ENCODE results near the gene ABCA12. TPM values are rescaled to one million over a fixed set of nuclear protein-coding genes. Genes with fewer than 3 reads are reported as not detected.

Gene ABCA12
- total and polyA plus RNA-seq, 8 donors = 0.03 to 0.58 (median 0.15) TPM

DNA sequence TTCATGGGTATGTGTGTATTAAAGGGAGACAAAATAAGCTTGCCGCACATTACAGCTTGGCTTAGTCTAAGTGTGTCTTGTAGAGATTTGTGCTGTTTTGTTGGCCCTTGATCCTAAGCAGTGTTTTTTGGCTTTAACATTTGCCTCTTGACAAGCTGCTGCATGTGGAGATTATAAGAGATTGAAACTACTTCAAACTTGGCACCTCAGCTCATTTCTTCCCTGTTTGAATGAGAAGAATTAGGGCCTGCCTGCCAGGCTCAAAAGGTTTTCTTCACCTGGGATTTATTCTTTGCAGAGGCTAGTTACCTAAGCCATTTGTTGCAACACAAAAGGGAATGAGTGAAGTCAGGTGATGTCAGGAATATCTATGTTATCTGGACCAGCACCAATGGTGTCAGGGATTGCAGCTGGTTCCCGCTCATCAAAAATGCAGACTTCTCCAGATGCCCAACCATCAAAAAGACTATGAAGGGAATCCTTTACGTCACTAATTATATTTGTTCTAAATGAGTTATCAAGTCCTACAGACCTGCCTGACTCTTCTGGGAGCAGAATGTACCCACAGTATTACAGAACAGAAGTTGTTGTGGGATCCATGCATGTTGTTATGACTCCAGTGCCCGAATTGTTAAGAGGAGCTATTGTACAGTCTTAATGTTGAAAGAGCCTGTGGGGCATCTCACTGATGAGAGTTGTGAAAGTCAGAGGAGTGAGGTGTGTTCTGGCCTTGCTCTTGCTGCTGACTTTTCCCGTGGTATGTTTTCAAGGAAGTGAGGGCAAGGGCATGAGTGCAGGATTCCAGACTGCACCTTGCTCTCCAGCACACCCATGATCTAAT is 31.0 kb downstream of the ABCA12 start:
- no peaks in the 10 kb centered on the region for H3K9me3 ChIP-seq
- intact Hi-C loops (cut with DNase I) = no loop called here
- TF ChIP-seq, protein P1, sequence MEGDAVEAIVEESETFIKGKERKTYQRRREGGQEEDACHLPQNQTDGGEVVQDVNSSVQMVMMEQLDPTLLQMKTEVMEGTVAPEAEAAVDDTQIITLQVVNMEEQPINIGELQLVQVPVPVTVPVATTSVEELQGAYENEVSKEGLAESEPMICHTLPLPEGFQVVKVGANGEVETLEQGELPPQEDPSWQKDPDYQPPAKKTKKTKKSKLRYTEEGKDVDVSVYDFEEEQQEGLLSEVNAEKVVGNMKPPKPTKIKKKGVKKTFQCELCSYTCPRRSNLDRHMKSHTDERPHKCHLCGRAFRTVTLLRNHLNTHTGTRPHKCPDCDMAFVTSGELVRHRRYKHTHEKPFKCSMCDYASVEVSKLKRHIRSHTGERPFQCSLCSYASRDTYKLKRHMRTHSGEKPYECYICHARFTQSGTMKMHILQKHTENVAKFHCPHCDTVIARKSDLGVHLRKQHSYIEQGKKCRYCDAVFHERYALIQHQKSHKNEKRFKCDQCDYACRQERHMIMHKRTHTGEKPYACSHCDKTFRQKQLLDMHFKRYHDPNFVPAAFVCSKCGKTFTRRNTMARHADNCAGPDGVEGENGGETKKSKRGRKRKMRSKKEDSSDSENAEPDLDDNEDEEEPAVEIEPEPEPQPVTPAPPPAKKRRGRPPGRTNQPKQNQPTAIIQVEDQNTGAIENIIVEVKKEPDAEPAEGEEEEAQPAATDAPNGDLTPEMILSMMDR (IDR thresholded peaks at IDR 0.05) = no peak
- ATAC-seq = peak; percentile 84
- H3K4me3 ChIP-seq = no peak overlapping the region
- DNase-seq = peak in 2 of 4 donors; percentile 18 to 42
- no peak overlapping the region for H3K27ac ChIP-seq
- H3K36me3 ChIP-seq = no peaks in the 10 kb centered on the region
- no peaks in the 10 kb centered on the region for H3K4me1 ChIP-seq
- H3K27me3 ChIP-seq = no peaks in the 10 kb centered on the region

- Histone ChIP-seq H3K4me1 (no peaks in the 10 kb centered on the region), H3K36me3 (no peaks in the 10 kb centered on the region), H3K27me3 (no peaks in the 10 kb centered on the region), H3K27ac (no peak overlapping the region), H3K4me3 (no peak overlapping the region), H3K9me3 (no peaks in the 10 kb centered on the region)
- intact Hi-C loops (cut with DNase I) = no loop called here
- TF ChIP-seq, protein P1 (IDR thresholded peaks at IDR 0.05) = no peak
- no peak for DNase-seq
- no peak for ATAC-seq
Measured at GRCh38 chr2:215105607-215106354, 32.6 kb downstream of the ABCA12 start.

DNA sequence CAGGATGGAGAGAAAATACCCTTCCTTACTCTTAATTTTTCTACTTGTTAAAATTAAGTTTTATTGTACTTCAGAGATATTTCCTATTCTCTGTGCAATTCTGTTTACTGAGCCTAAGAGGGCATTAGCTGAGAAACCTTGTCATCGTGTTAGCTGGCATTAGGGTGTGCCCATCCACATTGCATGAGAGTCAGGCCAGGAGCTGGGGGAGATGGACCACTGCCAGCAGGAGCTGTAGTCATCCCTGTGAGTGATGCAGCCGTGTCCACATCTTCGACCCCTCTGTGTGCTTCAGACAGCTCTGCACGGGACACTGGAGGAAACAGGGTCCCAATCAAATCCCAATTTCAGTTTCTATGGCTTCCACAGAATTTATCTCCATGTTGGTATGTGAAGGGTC is 34.2 kb downstream of the ABCA12 start:
- intact Hi-C loops (cut with DNase I) = no loop called here
- DNase-seq (no peak), ATAC-seq (no peak)
- Histone ChIP-seq H3K4me3 (no peak overlapping the region), H3K27me3 (no peaks in the 10 kb centered on the region), H3K36me3 (no peaks in the 10 kb centered on the region), H3K4me1 (no peaks in the 10 kb centered on the region), H3K27ac (no peak overlapping the region), H3K9me3 (no peaks in the 10 kb centered on the region)
- TF ChIP-seq, protein P1 (IDR thresholded peaks at IDR 0.05) = no peak

DNA sequence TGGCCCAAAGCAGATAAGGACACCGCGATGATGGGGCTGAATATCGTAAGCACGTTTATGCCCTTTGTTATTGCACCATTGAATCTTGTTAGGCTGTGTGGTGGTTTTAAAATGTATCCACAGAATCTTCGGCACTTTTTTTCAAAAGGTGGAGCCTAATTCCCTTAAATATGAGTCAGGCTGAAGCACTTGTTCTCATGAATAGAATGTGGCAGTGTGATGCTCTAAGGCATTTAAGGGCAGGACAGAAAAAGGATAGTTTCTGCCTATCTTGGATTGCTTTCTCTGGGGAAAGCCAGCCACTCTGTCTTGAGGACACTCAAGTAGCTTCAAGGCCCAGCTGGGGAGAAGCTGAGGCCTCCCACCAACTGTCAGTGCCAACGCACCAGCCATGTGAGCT is 39.6 kb downstream of the ABCA12 start:
- intact Hi-C loops (cut with DNase I) = no loop called here

More for the DNA sequence above, 39.6 kb downstream of the ABCA12 start:
- Histone ChIP-seq H3K27me3 (no peaks in the 10 kb centered on the region), H3K9me3 (peaks cover 0 to 4% of the 10 kb centered on the region in 2 donors), H3K36me3 (no peaks in the 10 kb centered on the region), H3K4me1 (no peaks in the 10 kb centered on the region), H3K4me3 (no peak overlapping the region), H3K27ac (no peak overlapping the region)
- no peak for ATAC-seq
- TF ChIP-seq, protein P1 (IDR thresholded peaks at IDR 0.05) = no peak
- no peak for DNase-seq

Measured in left lung (tissue), 10 donors.